ENCODE results near the gene SLC26A2.

DNA sequence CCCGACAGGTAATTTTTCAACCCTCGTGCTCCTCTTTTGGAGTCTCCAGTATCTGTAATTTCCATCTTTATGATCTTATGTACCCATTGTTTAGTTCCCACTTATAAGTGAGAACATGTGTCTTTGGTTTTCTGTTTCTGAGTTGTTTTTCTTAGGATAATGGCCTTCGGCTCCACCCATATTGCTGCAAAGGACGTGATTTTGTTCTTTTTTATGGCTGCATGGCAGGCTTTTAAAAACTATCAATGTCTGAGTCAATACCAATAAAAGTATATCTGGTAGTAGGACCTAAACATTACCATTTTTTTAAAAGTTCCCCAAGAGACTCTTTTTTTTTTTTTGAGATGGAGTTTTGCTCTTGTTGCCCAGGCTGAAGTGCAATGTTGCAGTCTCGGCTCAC is 3.9 kb upstream of the SLC26A2 start:
- TF ChIP-seq EZH2 (IDR thresholded peaks at IDR 0.05; ENCODE audit: low read depth, low read length, severe bottlenecking): no peak
- TF ChIP-seq, protein P1, sequence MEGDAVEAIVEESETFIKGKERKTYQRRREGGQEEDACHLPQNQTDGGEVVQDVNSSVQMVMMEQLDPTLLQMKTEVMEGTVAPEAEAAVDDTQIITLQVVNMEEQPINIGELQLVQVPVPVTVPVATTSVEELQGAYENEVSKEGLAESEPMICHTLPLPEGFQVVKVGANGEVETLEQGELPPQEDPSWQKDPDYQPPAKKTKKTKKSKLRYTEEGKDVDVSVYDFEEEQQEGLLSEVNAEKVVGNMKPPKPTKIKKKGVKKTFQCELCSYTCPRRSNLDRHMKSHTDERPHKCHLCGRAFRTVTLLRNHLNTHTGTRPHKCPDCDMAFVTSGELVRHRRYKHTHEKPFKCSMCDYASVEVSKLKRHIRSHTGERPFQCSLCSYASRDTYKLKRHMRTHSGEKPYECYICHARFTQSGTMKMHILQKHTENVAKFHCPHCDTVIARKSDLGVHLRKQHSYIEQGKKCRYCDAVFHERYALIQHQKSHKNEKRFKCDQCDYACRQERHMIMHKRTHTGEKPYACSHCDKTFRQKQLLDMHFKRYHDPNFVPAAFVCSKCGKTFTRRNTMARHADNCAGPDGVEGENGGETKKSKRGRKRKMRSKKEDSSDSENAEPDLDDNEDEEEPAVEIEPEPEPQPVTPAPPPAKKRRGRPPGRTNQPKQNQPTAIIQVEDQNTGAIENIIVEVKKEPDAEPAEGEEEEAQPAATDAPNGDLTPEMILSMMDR (IDR thresholded peaks at IDR 0.05; ENCODE audit: control extremely low read depth in 1 of 3, insufficient read depth in 1 of 3, low read depth in 1 of 3, low read length in 3 of 3): no peak
- TF ChIP-seq HDAC2 (IDR thresholded peaks at IDR 0.05; ENCODE audit: borderline replicate concordance in 1 of 2, low read depth in 2 of 2, low read length in 2 of 2): no peak
- TF ChIP-seq CHD1 (IDR thresholded peaks at IDR 0.05; ENCODE audit: low read depth, low read length): no peak
- no peak for TF ChIP-seq GTF2F1 (IDR thresholded peaks at IDR 0.05; ENCODE audit: borderline replicate concordance, low read depth, low read length)
